Stimulated activated naive CD4-positive, alpha-beta T cell treated with Interleukin-2 at 50 U/mL for 16 hours (primary cell): ENCODE measurements around the gene CCT8.

Source experiments
- DNase-seq: peaks from one replicate; lab custom pipeline; 2025; lab: John Stamatoyannopoulos, UW

Gene CCT8

GRCh38 chr21:29077651-29078090 is 4.2 kb upstream of the CCT8 start:
- DNase-seq, result peak; percentile 3

GRCh38 chr21:29076731-29077640 is 3.5 kb upstream of the CCT8 start:
- DNase-seq, result peak; percentile 77

GRCh38 chr21:29075706-29076466 is 2.4 kb upstream of the CCT8 start:
- DNase-seq, result no peak

- DNase-seq, result no peak
These were observed 1.3 kb upstream of the CCT8 start for GRCh38 chr21:29074783-29075182.

GRCh38 chr21:29074007-29074376 is 544 bp upstream of the CCT8 start:
- DNase-seq, result no peak

GRCh38 chr21:29072873-29073221 is 601 bp downstream of the CCT8 start:
- no peak for DNase-seq

GRCh38 chr21:29064850-29065481 is 8.5 kb downstream of the CCT8 start:
- DNase-seq, result no peak

GRCh38 chr21:29056538-29057050 is 16.9 kb downstream of the CCT8 start:
- no peak for DNase-seq

- DNase-seq, result no peak
These were observed 17.4 kb downstream of the CCT8 start for GRCh38 chr21:29056005-29056404.

GRCh38 chr21:29055080-29055479 is 18.4 kb downstream of the CCT8 start:
- no peak for DNase-seq

GRCh38 chr21:29053656-29054055 is 19.8 kb downstream of the CCT8 start:
- DNase-seq, result no peak

GRCh38 chr21:29053011-29053553 is 20.4 kb downstream of the CCT8 start:
- DNase-seq, result no peak

- no peak for DNase-seq
These were observed 21.2 kb downstream of the CCT8 start for GRCh38 chr21:29052224-29052623.

GRCh38 chr21:29034678-29035077 is 38.8 kb downstream of the CCT8 start:
- DNase-seq, result no peak

- no peak for DNase-seq
These were observed 39.6 kb downstream of the CCT8 start for GRCh38 chr21:29033871-29034270.

GRCh38 chr21:29033301-29033700 is 40.1 kb downstream of the CCT8 start:
- DNase-seq, result no peak

- no peak for DNase-seq
These were observed 42.5 kb downstream of the CCT8 start for GRCh38 chr21:29030909-29031308.

GRCh38 chr21:29029524-29029923 is 43.9 kb downstream of the CCT8 start:
- no peak for DNase-seq

- DNase-seq, result no peak
These were observed 48.1 kb downstream of the CCT8 start for GRCh38 chr21:29025328-29025713.

- peak; percentile 95 for DNase-seq
These were observed 48.7 kb downstream of the CCT8 start, which contains the start of gene USP16 for GRCh38 chr21:29024474-29025327. Gene USP16, plus strand, starts transcription at chr21:29024668. Its CDS starts 3,246 bp downstream, at chr21:29027914.

- peak; percentile 4 for DNase-seq
These were observed 51.3 kb downstream of the CCT8 start for GRCh38 chr21:29022166-29022565.
